Activated naive CD4-positive, alpha-beta T cell treated with anti-CD3 and anti-CD28 coated beads, Interleukin-2, amount 10 ng/mL, durations not matched to agents 7 days and 5 days (primary cell): Measurements from ENCODE around the gene SLC9A2.

Source experiments
- CTCF ChIA-PET: fragments of 350-600 bp; sonication (Branson Sonifier 250); formaldehyde crosslinking; loops from one replicate; lab custom pipeline; 2021; ENCODE audit warnings: antibody characterized with exemption; lab: Charles Lee
- DNase-seq: peaks from one replicate; pipeline ENCODE4 v3.0.0-alpha.2; 2020
- H3K27ac Mint-ChIP-seq: one replicate; pipeline ENCODE4 v1.8.0; 2021; ENCODE audit warnings: mild to moderate bottlenecking, moderate library complexity, mixed read lengths
- H3K27me3 Mint-ChIP-seq: one replicate; pipeline ENCODE4 v1.8.0; 2021; ENCODE audit warnings: mild to moderate bottlenecking, mixed read lengths
- H3K36me3 Mint-ChIP-seq: one replicate; pipeline ENCODE4 v1.8.0; 2021; ENCODE audit warnings: mixed read lengths
- H3K4me1 Mint-ChIP-seq: one replicate; pipeline ENCODE4 v1.8.0; 2021; ENCODE audit warnings: mixed read lengths
- H3K4me3 Mint-ChIP-seq: one replicate; pipeline ENCODE4 v1.8.0; 2021; ENCODE audit warnings: mild to moderate bottlenecking, moderate library complexity, mixed read lengths
- H3K9me3 Mint-ChIP-seq: one replicate; pipeline ENCODE4 v1.8.0; 2021; ENCODE audit warnings: mixed read lengths

The SLC9A2 gene

DNA sequence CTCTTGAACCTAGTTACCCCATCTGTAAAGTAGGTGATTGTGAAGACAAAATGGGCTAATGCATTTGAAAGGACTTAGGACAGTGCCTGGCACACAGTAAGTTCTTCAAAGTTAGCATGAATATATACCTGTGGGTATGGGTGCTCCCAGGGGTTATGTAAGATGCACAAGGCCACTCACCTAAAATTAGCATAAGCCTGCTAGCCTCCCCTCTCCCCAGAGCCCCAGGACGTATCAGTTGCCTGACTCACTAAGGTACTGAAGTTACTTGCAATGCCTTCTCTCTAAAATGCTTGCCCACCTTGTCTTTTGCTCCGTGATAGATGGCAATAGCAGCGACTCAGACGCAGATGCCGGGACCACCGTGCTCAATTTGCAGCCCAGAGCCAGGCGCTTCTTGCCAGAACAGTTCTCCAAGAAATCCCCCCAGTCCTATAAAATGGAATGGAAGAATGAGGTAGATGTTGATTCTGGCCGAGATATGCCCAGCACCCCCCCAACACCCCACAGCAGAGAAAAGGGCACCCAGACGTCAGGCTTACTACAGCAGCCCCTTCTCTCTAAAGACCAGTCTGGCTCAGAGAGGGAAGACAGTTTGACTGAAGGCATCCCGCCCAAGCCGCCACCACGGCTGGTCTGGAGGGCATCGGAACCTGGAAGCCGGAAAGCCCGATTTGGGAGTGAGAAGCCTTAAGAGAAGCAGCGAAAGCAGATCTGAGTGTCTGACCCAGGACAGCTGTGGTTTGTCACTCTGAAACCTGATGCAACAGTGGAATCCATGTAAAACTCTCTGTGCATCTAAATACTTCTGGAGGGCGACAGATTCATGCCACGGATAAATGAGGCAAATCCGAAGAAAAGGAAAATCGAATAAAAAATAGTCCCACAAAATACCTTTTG, 88.7 kb downstream of the SLC9A2 start:
- CTCF ChIA-PET: no interaction called here
- Mint-ChIP-seq H3K36me3 (no peaks in the 10 kb centered on the region), H3K9me3 (no peaks in the 10 kb centered on the region), H3K4me1 (no peaks in the 10 kb centered on the region), H3K27ac (no peak overlapping the region), H3K27me3 (peaks cover 26% of the 10 kb centered on the region), H3K4me3 (no peak overlapping the region)
- DNase-seq: no peak

DNA sequence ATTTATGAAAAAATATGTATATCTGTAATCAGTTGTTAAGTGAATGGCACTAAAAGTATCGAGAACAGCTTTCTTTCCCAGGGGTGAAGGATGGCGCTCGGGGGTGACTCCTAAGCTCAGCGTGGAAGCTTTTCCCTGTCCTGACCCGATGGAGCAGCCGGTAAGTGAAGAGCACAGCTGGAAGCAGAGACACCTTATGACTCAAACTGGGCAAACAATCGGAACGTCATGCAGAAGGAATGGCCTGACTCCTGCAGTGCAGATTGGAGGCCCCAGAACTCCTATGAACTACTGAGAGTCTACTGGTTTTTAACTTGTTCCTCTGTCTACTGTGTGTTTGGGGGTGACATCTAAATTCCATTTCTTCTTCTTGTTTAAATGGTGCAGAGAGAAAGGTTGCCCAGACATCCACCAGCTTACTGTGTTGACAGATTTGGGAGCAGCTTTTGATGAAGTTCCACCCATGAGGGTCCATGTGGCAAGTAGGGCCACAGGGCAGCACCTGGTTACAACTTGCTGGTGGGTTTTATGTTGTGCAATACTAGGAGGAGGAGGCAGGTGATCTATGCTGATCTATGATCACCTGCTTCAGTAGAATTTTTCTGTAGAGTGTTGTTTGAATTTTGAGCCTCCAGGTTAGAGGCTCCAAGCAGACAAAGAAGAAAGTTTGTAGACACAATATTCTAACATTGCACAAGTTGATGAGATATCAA, 89.7 kb downstream of the SLC9A2 start:
- no peak overlapping the region for H3K27ac Mint-ChIP-seq
- DNase-seq: no peak
- H3K4me3 Mint-ChIP-seq: no peak overlapping the region
- H3K27me3 Mint-ChIP-seq: peaks cover 23% of the 10 kb centered on the region
- CTCF ChIA-PET: no interaction called here
- no peaks in the 10 kb centered on the region for H3K4me1 Mint-ChIP-seq
- no peaks in the 10 kb centered on the region for H3K9me3 Mint-ChIP-seq
- H3K36me3 Mint-ChIP-seq: no peaks in the 10 kb centered on the region

GRCh38 chr2:102717308-102718018, 98.1 kb downstream of the SLC9A2 start:
- Mint-ChIP-seq H3K27me3 (no peaks in the 10 kb centered on the region), H3K4me3 (no peak overlapping the region), H3K36me3 (peaks cover 24% of the 10 kb centered on the region), H3K27ac (no peak overlapping the region), H3K9me3 (no peaks in the 10 kb centered on the region), H3K4me1 (no peaks in the 10 kb centered on the region)
- CTCF ChIA-PET: no interaction called here
- no peak for DNase-seq

- Mint-ChIP-seq H3K4me3 (no peak overlapping the region), H3K27me3 (no peaks in the 10 kb centered on the region), H3K36me3 (peaks cover 29% of the 10 kb centered on the region), H3K27ac (no peak overlapping the region), H3K9me3 (no peaks in the 10 kb centered on the region), H3K4me1 (no peaks in the 10 kb centered on the region)
- CTCF ChIA-PET: no interaction called here
- no peak for DNase-seq
Measured at GRCh38 chr2:102718387-102719316, 99.3 kb downstream of the SLC9A2 start.

DNA sequence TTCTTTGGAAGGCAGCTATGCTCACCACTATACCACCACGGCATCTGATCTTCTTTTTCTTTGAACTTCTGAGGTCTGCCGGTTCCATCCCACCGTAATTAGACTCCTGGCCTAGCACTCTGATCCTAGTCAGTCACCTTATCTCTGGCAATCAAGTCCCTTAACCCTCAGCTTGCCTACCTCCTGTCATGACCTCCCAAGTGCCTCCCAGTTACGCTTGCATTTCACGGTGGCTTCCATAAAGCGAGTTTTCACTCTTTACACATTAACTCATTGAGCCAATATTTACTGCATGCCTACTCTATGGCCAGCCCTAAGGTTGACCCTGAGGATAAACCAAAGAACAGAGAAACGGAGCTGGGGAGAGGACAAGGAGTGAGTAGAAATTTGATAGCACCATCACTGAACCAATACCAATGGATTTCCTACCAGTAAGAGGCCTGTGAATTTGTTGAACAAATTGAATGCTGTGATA, 104.7 kb downstream of the SLC9A2 start:
- CTCF ChIA-PET: no interaction called here
- no peaks in the 10 kb centered on the region for H3K4me1 Mint-ChIP-seq
- peaks cover 32% of the 10 kb centered on the region for H3K36me3 Mint-ChIP-seq

DNA sequence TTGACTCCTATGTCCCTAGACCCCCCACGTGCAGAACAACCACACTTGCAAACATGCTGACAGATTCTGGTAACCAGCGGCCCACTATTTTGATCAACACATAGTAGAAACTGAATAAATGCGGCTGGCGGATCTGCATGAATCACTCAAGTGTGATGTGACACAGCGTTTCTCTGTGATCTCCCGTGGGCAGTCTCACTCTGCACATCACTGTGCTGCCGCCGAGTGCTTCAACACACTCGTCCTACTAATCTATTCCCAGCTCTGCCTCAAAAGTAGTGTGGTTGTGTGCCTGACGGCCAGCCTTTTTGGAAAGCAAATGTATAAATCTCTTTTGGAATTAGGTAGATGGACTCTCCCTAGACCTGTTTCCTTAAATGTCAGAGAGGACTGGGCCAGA, 105.2 kb downstream of the SLC9A2 start:
- CTCF ChIA-PET: no interaction called here
- H3K27ac Mint-ChIP-seq: no peak overlapping the region
- H3K9me3 Mint-ChIP-seq: no peaks in the 10 kb centered on the region
- peaks cover 29% of the 10 kb centered on the region for H3K36me3 Mint-ChIP-seq
- no peaks in the 10 kb centered on the region for H3K4me1 Mint-ChIP-seq
- DNase-seq: no peak
- no peaks in the 10 kb centered on the region for H3K27me3 Mint-ChIP-seq
- no peak overlapping the region for H3K4me3 Mint-ChIP-seq

More for the DNA sequence above, 104.7 kb downstream of the SLC9A2 start:
- DNase-seq: no peak
- Mint-ChIP-seq H3K27me3 (no peaks in the 10 kb centered on the region), H3K9me3 (no peaks in the 10 kb centered on the region), H3K4me3 (no peak overlapping the region), H3K27ac (no peak overlapping the region)

DNA sequence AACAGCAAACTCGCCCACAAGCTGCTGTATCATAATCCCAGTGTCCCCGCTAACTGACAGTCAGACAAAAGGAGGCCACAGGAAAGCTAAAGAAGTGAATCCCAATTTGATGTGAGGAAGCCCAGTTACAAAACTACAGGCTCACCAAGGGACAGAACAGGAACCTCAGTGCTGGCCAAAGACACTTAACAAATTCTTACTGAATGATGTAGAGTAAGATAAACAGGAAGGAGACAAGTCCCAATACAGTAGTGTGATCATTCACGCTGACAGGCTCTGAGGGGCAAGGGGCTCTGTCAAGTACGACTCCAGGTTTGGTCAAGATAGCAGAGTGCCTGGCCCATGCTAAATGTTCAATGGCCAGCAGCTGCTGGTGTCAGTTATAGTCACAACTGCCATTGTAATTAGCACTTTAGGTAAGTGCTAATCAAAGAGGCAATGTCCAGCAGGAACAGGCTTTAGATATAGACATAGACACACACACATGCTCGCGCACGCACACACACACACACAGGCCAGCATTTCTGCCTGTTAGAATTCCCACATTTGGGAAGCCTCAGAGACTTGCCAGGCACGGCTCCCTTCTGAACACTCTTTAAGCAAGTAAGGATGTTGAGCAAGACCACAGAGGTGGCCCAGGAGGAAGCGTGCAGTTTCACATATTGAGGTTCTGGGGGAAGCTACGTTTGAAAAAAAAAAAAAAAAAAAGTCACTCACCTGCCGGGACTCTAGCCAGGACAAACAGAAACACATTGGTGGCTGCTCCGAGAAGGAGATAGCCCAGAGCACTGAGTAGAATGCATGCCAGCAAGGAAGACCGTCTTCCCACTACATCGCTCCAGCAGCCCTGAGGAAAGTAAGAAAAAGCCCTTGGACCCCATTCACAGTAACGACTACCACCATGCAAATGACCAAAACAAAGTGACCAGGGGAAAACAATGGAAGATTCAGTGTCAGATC, 107.1 kb downstream of the SLC9A2 start:
- Mint-ChIP-seq H3K9me3 (no peaks in the 10 kb centered on the region), H3K4me1 (no peaks in the 10 kb centered on the region), H3K4me3 (no peak overlapping the region), H3K36me3 (peaks cover 26% of the 10 kb centered on the region), H3K27me3 (no peaks in the 10 kb centered on the region), H3K27ac (no peak overlapping the region)
- CTCF ChIA-PET: no interaction called here
- no peak for DNase-seq

GRCh38 chr2:102735416-102736109, 116.2 kb downstream of the SLC9A2 start:
- H3K27ac Mint-ChIP-seq: no peak overlapping the region
- H3K4me1 Mint-ChIP-seq: peaks cover 35% of the 10 kb centered on the region
- no peaks in the 10 kb centered on the region for H3K27me3 Mint-ChIP-seq
- peaks cover 11% of the 10 kb centered on the region for H3K36me3 Mint-ChIP-seq
- no peak for DNase-seq
- H3K9me3 Mint-ChIP-seq: no peaks in the 10 kb centered on the region
- CTCF ChIA-PET: interaction anchor here (0.6 to 2.1 kb wide), 4 partner anchors 18 to 722 kb away, joined by 3 to 10 read pairs (median 4); no protein-coding TSS in a partner anchor
- peak overlapping the region; percentile 94 for H3K4me3 Mint-ChIP-seq

DNA sequence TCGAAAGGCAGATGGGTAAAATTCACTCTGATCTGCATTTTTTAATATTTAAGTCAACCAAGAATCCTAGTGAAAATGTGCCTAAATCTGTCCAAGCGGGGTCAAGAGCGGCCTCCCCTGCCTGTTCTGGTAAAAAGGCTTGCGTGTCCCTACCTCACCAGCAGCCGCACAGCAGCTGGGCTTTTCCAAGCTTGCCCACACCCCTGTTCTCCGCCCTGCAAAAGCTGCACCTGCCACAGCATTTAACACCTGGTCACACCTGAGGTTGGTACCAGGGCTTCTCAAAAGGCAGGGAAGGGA, 116.7 kb downstream of the SLC9A2 start:
- no peak overlapping the region for H3K27ac Mint-ChIP-seq
- no peak for DNase-seq
- H3K9me3 Mint-ChIP-seq: no peaks in the 10 kb centered on the region
- peaks cover 35% of the 10 kb centered on the region for H3K4me1 Mint-ChIP-seq
- no peaks in the 10 kb centered on the region for H3K27me3 Mint-ChIP-seq
- CTCF ChIA-PET: interaction anchor here (0.6 to 2.1 kb wide), 5 partner anchors 16 to 722 kb away, joined by 3 to 10 read pairs (median 3); no protein-coding TSS in a partner anchor
- peaks cover 7% of the 10 kb centered on the region for H3K36me3 Mint-ChIP-seq
- peak overlapping the region; percentile 94 for H3K4me3 Mint-ChIP-seq

DNA sequence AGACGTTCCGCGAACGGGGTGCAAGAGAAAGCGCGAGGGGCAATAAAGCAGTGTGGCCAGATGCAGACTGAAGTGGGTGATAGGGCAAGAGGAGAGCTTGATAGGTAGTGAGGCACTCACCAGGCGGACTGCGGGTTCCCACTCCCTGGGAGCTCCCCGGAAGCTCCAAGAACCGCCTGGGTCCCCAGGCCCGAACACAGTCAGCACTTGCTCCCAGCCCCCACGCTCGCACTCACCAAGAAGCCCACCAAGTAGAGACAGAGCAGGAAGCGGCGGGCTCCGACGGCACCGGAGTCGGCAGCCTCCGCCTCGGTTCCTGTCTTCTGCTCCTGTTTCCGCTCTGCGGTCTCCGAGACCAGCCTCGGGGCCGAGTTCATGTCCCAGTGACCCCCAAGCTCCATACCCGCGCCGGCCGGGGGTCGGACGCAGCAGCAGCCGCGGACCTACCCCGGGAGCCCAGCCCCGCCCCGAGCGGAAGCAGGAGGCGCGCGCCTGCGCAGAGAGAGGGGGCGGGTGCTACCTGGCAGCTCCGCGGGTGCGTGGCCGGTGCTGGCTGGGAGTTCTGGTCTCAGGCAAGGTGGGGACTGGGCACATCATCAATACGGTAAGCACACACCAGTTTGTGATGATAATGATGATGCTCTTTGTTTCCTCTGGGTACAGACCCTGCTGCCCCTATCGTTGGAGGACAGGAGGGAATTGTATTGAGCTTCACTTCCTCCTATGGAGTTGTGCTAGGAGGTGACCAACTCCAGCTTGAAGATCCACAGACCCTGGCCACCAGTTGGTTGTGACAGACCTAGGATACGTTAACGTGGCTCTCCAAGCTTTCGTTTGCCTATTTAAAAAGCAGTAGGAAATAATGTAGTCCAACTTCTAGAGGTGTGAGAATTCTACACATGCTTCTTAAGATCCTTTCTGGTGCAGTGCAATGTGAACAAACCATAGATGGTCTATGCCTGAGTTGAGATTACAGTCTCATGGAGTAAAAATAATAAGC, 117.4 kb downstream of the SLC9A2 start:
- Mint-ChIP-seq H3K27ac (peak overlapping the region; percentile 72), H3K36me3 (peaks cover 3% of the 10 kb centered on the region), H3K9me3 (no peaks in the 10 kb centered on the region), H3K4me1 (peaks cover 35% of the 10 kb centered on the region), H3K27me3 (no peaks in the 10 kb centered on the region), H3K4me3 (peak overlapping the region; percentile 94)
- CTCF ChIA-PET: interaction anchor here (0.6 to 2.1 kb wide), 7 partner anchors 15 to 723 kb away, joined by 3 to 10 read pairs (median 4); no protein-coding TSS in a partner anchor
- DNase-seq: peak; percentile 89

DNA sequence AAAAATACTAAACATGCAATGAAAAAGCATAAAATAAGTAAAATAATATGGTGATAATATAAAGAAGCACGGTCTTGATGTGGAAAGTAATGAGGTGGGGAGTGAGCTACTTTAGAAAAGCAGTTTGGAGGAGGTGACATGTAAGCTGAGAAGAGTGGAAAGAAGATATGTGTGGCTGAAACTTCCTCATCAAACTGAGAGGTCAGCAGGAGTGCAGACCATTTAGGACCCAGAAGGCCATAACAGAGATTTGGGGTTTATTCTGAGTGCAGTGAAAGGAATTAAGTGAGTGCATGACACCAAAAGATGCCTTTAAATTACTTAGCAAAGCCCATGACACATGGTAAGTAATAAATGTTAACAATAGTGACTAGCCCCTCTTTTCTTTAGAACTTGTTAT, 118.1 kb downstream of the SLC9A2 start:
- Mint-ChIP-seq H3K4me1 (peaks cover 35% of the 10 kb centered on the region), H3K27ac (no peak overlapping the region), H3K27me3 (no peaks in the 10 kb centered on the region), H3K4me3 (peak overlapping the region; percentile 94), H3K36me3 (peaks cover 1% of the 10 kb centered on the region), H3K9me3 (no peaks in the 10 kb centered on the region)
- DNase-seq: no peak
- CTCF ChIA-PET: interaction anchor here (1.2 to 2.1 kb wide), 3 partner anchors 14 to 17 kb away, joined by 3 to 10 read pairs (median 4); no protein-coding TSS in a partner anchor
